GM21526 (cell line): Measurements from ENCODE around the gene SPTA1.

ENCODE experiments used
- ATAC-seq: cut with Tn5 transposase; IDR thresholded peaks from one replicate; pipeline ENCODE4 v1.9.1; 2021; ENCODE audit warnings: moderate library complexity; ENCODE audit not compliant: unreplicated experiment, low FRiP score

The SPTA1 gene

DNA sequence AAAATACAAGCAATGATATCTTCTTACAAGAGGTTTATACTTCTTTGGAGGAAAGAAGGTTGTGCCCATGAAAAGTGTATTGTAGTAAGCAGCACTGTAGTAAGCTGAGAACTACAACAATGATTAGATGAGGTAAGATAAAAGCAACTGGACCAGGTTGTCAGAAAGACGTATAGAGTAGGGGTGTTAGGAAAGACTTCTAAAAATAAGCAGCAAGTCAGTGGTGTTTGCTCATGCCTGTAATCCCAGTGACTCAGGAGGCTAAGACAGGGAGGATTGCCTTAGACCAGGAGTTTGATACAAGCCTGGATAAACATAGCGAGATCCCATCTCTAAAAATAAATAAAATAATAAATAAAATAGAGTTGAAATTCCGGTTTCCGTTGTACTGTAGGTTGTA lies 102.6 kb downstream of the SPTA1 start:
- no peak for ATAC-seq

GRCh38 chr1:158579733-158580132 lies 106.8 kb downstream of the SPTA1 start, which contains the start of gene OR10X1:
Gene OR10X1, minus strand, starts transcription at chr1:158579899. Its CDS starts 0 bp downstream, at chr1:158579899.
- no peak for ATAC-seq

- ATAC-seq = no peak
Observed at GRCh38 chr1:158577561-158577960, 109.0 kb downstream of the SPTA1 start.

- no peak for ATAC-seq
Observed at GRCh38 chr1:158572226-158572625, 114.3 kb downstream of the SPTA1 start.

DNA sequence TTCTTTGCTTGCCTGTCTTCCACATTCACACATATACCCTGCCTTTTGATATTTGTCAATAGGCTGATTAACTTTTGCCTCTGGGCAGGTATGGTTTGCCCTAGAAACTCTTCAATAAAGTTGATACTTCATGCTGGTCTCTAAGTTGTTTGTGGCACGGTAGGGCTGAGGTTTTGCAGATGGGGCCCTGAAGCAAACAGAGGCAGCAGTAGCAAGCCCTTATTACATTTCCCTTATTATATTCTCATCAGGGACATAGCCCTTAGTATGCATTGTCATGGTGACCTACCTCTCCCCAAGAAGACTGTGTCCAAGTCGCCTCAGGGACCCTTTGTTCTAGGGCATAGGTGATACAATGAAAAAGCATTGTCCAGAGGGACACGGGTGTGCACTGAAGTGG lies 116.0 kb downstream of the SPTA1 start, which contains the start of gene OR6P1:
Gene OR6P1 (minus strand): TSS at position 101 of the 400 bp plus-strand sequence. CDS start 6,976 bp downstream, outside the sequence.
- ATAC-seq = no peak

DNA sequence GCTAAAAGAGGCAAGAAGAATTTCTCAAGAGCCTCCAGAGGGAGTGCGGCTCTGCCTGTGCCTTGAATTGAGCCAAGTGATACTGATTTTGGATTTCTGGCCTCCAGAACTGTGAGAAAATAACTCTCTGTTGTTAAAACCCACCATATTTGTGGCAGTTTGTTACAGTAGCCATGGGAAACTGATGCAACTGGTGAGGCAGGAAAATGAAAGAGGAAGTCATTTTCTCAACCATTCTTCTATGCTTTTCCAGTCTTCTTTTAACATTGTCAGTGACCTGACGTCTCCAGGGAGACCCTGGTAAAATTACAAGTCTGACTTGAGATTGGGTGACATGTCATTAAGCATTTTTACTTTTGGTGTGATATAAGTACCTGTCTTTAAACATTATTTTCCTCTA lies 121.9 kb downstream of the SPTA1 start:
- ATAC-seq = no peak

DNA sequence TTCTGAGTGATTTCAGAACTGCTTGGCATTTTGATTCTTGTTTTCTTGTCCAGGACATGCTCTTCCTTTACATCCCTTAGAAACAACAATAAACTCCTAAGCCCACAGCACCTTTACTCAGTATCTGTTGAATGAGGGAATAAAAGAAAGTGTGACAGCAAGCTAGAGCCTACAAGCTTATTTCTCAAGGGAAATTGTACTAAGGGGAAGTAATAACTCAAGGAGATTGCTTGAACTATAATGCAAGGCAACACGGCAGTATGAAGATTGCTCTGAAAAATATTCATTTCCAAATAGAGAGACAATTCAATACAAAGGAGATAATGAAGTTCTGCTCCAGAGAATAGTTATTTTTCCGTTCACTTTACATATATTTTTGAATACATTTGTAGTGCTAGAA lies 122.7 kb downstream of the SPTA1 start:
- ATAC-seq = no peak
